Stimulated activated naive CD8-positive, alpha-beta T cell treated with anti-CD3 and anti-CD28 coated beads, Interleukin-15, Interleukin-2, amounts not matched to agents 100 ng/mL and 50 ng/mL, for 24 hours (primary cell): ENCODE measurements around the gene NAP1L1.
A peak's percentile ranks its signal among the peaks of the same experiment; 100 is the strongest.

Source experiments
- H3K27ac Mint-ChIP-seq: one replicate; pipeline ENCODE4 v1.8.0; 2021; ENCODE audit warnings: mild to moderate bottlenecking, mixed read lengths
- H3K27me3 Mint-ChIP-seq: one replicate; pipeline ENCODE4 v1.8.0; 2021; ENCODE audit warnings: mixed read lengths
- H3K36me3 Mint-ChIP-seq: one replicate; pipeline ENCODE4 v1.8.0; 2021; ENCODE audit warnings: low read depth, mixed read lengths
- H3K4me1 Mint-ChIP-seq: one replicate; pipeline ENCODE4 v1.8.0; 2021; ENCODE audit warnings: low read depth, mixed read lengths
- H3K4me3 Mint-ChIP-seq: one replicate; pipeline ENCODE4 v1.8.0; 2021; ENCODE audit warnings: mild to moderate bottlenecking, mixed read lengths
- H3K9me3 Mint-ChIP-seq: one replicate; pipeline ENCODE4 v1.8.0; 2021; ENCODE audit warnings: mixed read lengths

The NAP1L1 gene

GRCh38 chr12:76024942-76025600, 59.4 kb downstream of the NAP1L1 start:
- H3K4me1 Mint-ChIP-seq, result peaks cover 67% of the 10 kb centered on the region
- H3K27me3 Mint-ChIP-seq, result no peaks in the 10 kb centered on the region
- no peaks in the 10 kb centered on the region for H3K9me3 Mint-ChIP-seq
- H3K4me3 Mint-ChIP-seq, result peak overlapping the region; percentile 74
- peaks cover 39% of the 10 kb centered on the region for H3K36me3 Mint-ChIP-seq
- peak overlapping the region; percentile 41 for H3K27ac Mint-ChIP-seq

GRCh38 chr12:76024102-76024781, 60.2 kb downstream of the NAP1L1 start:
- Mint-ChIP-seq H3K9me3 (no peaks in the 10 kb centered on the region), H3K4me3 (no peak overlapping the region), H3K27ac (peak overlapping the region; percentile 22), H3K4me1 (peaks cover 75% of the 10 kb centered on the region), H3K27me3 (no peaks in the 10 kb centered on the region), H3K36me3 (peaks cover 31% of the 10 kb centered on the region)

GRCh38 chr12:76023069-76023690, 61.3 kb downstream of the NAP1L1 start:
- Mint-ChIP-seq H3K27ac (peak overlapping the region; percentile 59), H3K4me3 (no peak overlapping the region), H3K36me3 (peaks cover 20% of the 10 kb centered on the region), H3K4me1 (peaks cover 75% of the 10 kb centered on the region), H3K9me3 (no peaks in the 10 kb centered on the region), H3K27me3 (no peaks in the 10 kb centered on the region)

- H3K4me1 Mint-ChIP-seq, result peaks cover 76% of the 10 kb centered on the region
- peak overlapping the region; percentile 59 for H3K27ac Mint-ChIP-seq
- no peak overlapping the region for H3K4me3 Mint-ChIP-seq
- no peaks in the 10 kb centered on the region for H3K27me3 Mint-ChIP-seq
- peaks cover 18% of the 10 kb centered on the region for H3K36me3 Mint-ChIP-seq
- H3K9me3 Mint-ChIP-seq, result no peaks in the 10 kb centered on the region
Observed at GRCh38 chr12:76022506-76022905, 62.0 kb downstream of the NAP1L1 start.

- Mint-ChIP-seq H3K4me1 (peaks cover 65% of the 10 kb centered on the region), H3K9me3 (no peaks in the 10 kb centered on the region), H3K4me3 (peak overlapping the region; percentile 83)
Observed at GRCh38 chr12:76020731-76021672, 63.5 kb downstream of the NAP1L1 start.

GRCh38 chr12:76020281-76020680, 64.2 kb downstream of the NAP1L1 start:
- H3K4me1 Mint-ChIP-seq, result peaks cover 65% of the 10 kb centered on the region

More at GRCh38 chr12:76020731-76021672, 63.5 kb downstream of the NAP1L1 start:
- H3K27ac Mint-ChIP-seq, result peak overlapping the region; percentile 100
- H3K36me3 Mint-ChIP-seq, result peaks cover 3% of the 10 kb centered on the region
- no peaks in the 10 kb centered on the region for H3K27me3 Mint-ChIP-seq

GRCh38 chr12:76018672-76019071, 65.8 kb downstream of the NAP1L1 start:
- Mint-ChIP-seq H3K27ac (peak overlapping the region; percentile 6), H3K9me3 (no peaks in the 10 kb centered on the region), H3K36me3 (no peaks in the 10 kb centered on the region), H3K4me1 (peaks cover 62% of the 10 kb centered on the region), H3K27me3 (no peaks in the 10 kb centered on the region), H3K4me3 (no peak overlapping the region)

More at GRCh38 chr12:76020281-76020680, 64.2 kb downstream of the NAP1L1 start:
- Mint-ChIP-seq H3K27me3 (no peaks in the 10 kb centered on the region), H3K4me3 (peak overlapping the region; percentile 83), H3K9me3 (no peaks in the 10 kb centered on the region), H3K36me3 (no peaks in the 10 kb centered on the region), H3K27ac (peak overlapping the region; percentile 100)

- Mint-ChIP-seq H3K27me3 (no peaks in the 10 kb centered on the region), H3K27ac (peak overlapping the region; percentile 6), H3K36me3 (no peaks in the 10 kb centered on the region), H3K9me3 (no peaks in the 10 kb centered on the region), H3K4me1 (peaks cover 62% of the 10 kb centered on the region), H3K4me3 (no peak overlapping the region)
Observed at GRCh38 chr12:76018111-76018510, 66.4 kb downstream of the NAP1L1 start.

GRCh38 chr12:76014007-76014406, 70.5 kb downstream of the NAP1L1 start:
- no peaks in the 10 kb centered on the region for H3K27me3 Mint-ChIP-seq
- H3K4me1 Mint-ChIP-seq, result peaks cover 30% of the 10 kb centered on the region
- no peak overlapping the region for H3K4me3 Mint-ChIP-seq
- H3K36me3 Mint-ChIP-seq, result no peaks in the 10 kb centered on the region
- no peaks in the 10 kb centered on the region for H3K9me3 Mint-ChIP-seq
- no peak overlapping the region for H3K27ac Mint-ChIP-seq

GRCh38 chr12:76013603-76014002, 70.9 kb downstream of the NAP1L1 start:
- H3K9me3 Mint-ChIP-seq, result no peaks in the 10 kb centered on the region
- H3K36me3 Mint-ChIP-seq, result no peaks in the 10 kb centered on the region
- H3K27ac Mint-ChIP-seq, result no peak overlapping the region
- H3K4me3 Mint-ChIP-seq, result no peak overlapping the region
- peaks cover 26% of the 10 kb centered on the region for H3K4me1 Mint-ChIP-seq
- H3K27me3 Mint-ChIP-seq, result no peaks in the 10 kb centered on the region

- no peaks in the 10 kb centered on the region for H3K27me3 Mint-ChIP-seq
- no peaks in the 10 kb centered on the region for H3K9me3 Mint-ChIP-seq
- no peak overlapping the region for H3K4me3 Mint-ChIP-seq
- H3K27ac Mint-ChIP-seq, result no peak overlapping the region
- peaks cover 19% of the 10 kb centered on the region for H3K4me1 Mint-ChIP-seq
- no peaks in the 10 kb centered on the region for H3K36me3 Mint-ChIP-seq
Observed at GRCh38 chr12:76012644-76013043, 71.8 kb downstream of the NAP1L1 start.

- Mint-ChIP-seq H3K27ac (no peak overlapping the region), H3K4me3 (no peak overlapping the region), H3K27me3 (no peaks in the 10 kb centered on the region), H3K36me3 (no peaks in the 10 kb centered on the region), H3K9me3 (no peaks in the 10 kb centered on the region), H3K4me1 (peaks cover 13% of the 10 kb centered on the region)
Observed at GRCh38 chr12:76010732-76011458, 73.6 kb downstream of the NAP1L1 start.

- Mint-ChIP-seq H3K27me3 (peaks cover 3% of the 10 kb centered on the region), H3K4me3 (no peak overlapping the region), H3K9me3 (peaks cover 8% of the 10 kb centered on the region), H3K36me3 (no peaks in the 10 kb centered on the region), H3K27ac (no peak overlapping the region), H3K4me1 (no peaks in the 10 kb centered on the region)
Observed at GRCh38 chr12:76008428-76008827, 76.1 kb downstream of the NAP1L1 start.

GRCh38 chr12:76007640-76008039, 76.8 kb downstream of the NAP1L1 start:
- Mint-ChIP-seq H3K9me3 (peaks cover 8% of the 10 kb centered on the region), H3K27ac (no peak overlapping the region), H3K4me3 (no peak overlapping the region)

More at GRCh38 chr12:76007640-76008039, 76.8 kb downstream of the NAP1L1 start:
- peaks cover 3% of the 10 kb centered on the region for H3K27me3 Mint-ChIP-seq
- H3K4me1 Mint-ChIP-seq, result no peaks in the 10 kb centered on the region
- H3K36me3 Mint-ChIP-seq, result no peaks in the 10 kb centered on the region
